ENCODE data around the gene KIF11.

The KIF11 gene

DNA sequence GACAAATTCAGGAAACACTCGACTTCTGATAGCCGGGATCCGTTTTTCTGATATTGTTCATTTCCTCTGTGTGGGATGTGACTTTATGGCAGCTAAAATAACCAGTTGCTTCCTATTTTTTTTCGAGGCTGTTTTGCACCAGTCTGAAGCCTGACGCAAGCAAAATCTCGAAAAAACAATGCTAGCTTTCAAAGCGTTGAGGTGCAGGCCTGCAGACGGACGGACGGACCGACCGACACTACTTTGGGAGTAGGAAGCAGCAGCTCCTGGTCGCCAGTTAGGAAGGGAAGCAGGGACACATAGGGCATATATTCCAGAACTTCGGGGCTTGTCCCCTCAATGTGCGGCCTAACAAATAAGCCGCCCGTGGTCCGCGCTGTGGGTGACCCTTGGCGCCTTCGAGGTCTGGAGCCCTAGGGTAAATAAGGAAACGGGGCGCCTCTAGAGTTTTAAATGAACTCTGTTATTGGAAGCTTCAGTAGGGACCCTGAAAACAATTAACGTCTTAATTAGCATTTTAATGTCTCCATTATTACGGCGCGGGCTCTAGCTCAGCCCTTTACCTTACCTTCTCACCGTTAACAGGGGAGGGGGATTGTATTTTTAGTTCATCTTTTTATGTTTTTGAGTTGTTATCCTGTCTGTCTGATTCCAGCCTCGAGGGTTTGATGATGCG, 98.1 kb downstream of the KIF11 start:
- peak overlapping the region; percentile 61 to 74 (median 67) for H3K4me3 ChIP-seq (ENCODE audit: low read depth in 1 of 5, low read length in 5 of 5)
- peaks cover 2 to 41% (median 34%) of the 10 kb centered on the region in 5 donors for H3K4me1 ChIP-seq (ENCODE audit: control insufficient read depth in 5 of 5, insufficient read depth in 5 of 5, low read length in 5 of 5)
- H3K9ac ChIP-seq (ENCODE audit: low read length in 5 of 5), result peak overlapping the region in 3 of 5 donors; percentile 43 to 66 (median 56)
- peaks cover 0 to 35% (median 15%) of the 10 kb centered on the region in 5 donors for H3K27me3 ChIP-seq (ENCODE audit: control insufficient read depth in 5 of 5, insufficient read depth in 4 of 5, low read length in 5 of 5)
- no peaks in the 10 kb centered on the region for H3K9me3 ChIP-seq (ENCODE audit: control insufficient read depth in 5 of 5, low read length in 5 of 5)
- peak overlapping the region; percentile 77 for H3K27ac ChIP-seq (ENCODE audit: low read depth, low read length)
- H3K36me3 ChIP-seq (ENCODE audit: control insufficient read depth in 5 of 5, insufficient read depth in 5 of 5, low read length in 5 of 5), result peaks cover 0 to 7% (median 0%) of the 10 kb centered on the region in 5 donors

DNA sequence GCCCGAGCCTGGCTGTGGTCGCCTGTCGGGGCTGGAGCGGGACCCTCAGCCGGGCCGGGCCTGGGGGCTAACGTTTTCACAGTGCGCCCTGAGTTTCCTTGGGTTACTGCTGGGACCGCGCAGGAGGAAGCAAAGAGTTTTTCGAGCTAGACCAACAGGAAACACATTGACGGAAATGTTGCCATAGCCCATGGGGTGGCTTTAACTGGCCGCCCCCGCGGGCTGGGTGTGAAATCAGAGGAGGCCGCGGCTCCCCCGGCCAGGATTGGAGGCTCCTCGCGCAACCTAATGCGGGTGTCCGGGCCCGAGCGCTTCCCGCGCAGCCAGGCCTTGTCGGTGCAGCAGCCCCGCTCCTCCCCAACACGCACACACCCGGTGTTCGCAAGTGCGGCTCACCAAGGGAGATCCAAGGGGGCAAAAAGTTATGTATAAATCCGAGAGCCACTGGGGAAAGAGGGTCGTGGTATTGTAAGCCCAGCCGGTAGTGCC, 98.7 kb downstream of the KIF11 start:
- Histone ChIP-seq H3K4me1 (ENCODE audit: control insufficient read depth in 5 of 5, insufficient read depth in 5 of 5, low read length in 5 of 5) (peaks cover 2 to 41% (median 34%) of the 10 kb centered on the region in 5 donors), H3K27me3 (ENCODE audit: control insufficient read depth in 5 of 5, insufficient read depth in 4 of 5, low read length in 5 of 5) (peaks cover 0 to 40% (median 18%) of the 10 kb centered on the region in 5 donors), H3K4me3 (ENCODE audit: low read depth in 1 of 5, low read length in 5 of 5) (peak overlapping the region; percentile 33 to 74 (median 62)), H3K9me3 (ENCODE audit: control insufficient read depth in 5 of 5, low read length in 5 of 5) (no peaks in the 10 kb centered on the region), H3K27ac (ENCODE audit: low read depth, low read length) (peak overlapping the region; percentile 77), H3K9ac (ENCODE audit: low read length in 5 of 5) (peak overlapping the region in 2 of 5 donors; percentile 43 to 74), H3K36me3 (ENCODE audit: control insufficient read depth in 5 of 5, insufficient read depth in 5 of 5, low read length in 5 of 5) (peaks cover 0 to 7% (median 0%) of the 10 kb centered on the region in 5 donors)

GRCh38 chr10:92692080-92692671, 99.2 kb downstream of the KIF11 start:
- Histone ChIP-seq H3K9ac (ENCODE audit: low read length in 5 of 5) (peak overlapping the region in 3 of 5 donors; percentile 20 to 74 (median 26)), H3K27ac (ENCODE audit: low read depth, low read length) (peak overlapping the region; percentile 77), H3K4me3 (ENCODE audit: low read depth in 1 of 5, low read length in 5 of 5) (peak overlapping the region; percentile 25 to 74 (median 61)), H3K27me3 (ENCODE audit: control insufficient read depth in 5 of 5, insufficient read depth in 4 of 5, low read length in 5 of 5) (peaks cover 0 to 41% (median 18%) of the 10 kb centered on the region in 5 donors), H3K9me3 (ENCODE audit: control insufficient read depth in 5 of 5, low read length in 5 of 5) (no peaks in the 10 kb centered on the region), H3K4me1 (ENCODE audit: control insufficient read depth in 5 of 5, insufficient read depth in 5 of 5, low read length in 5 of 5) (peaks cover 2 to 41% (median 34%) of the 10 kb centered on the region in 5 donors), H3K36me3 (ENCODE audit: control insufficient read depth in 5 of 5, insufficient read depth in 5 of 5, low read length in 5 of 5) (peaks cover 0 to 7% (median 0%) of the 10 kb centered on the region in 5 donors)

DNA sequence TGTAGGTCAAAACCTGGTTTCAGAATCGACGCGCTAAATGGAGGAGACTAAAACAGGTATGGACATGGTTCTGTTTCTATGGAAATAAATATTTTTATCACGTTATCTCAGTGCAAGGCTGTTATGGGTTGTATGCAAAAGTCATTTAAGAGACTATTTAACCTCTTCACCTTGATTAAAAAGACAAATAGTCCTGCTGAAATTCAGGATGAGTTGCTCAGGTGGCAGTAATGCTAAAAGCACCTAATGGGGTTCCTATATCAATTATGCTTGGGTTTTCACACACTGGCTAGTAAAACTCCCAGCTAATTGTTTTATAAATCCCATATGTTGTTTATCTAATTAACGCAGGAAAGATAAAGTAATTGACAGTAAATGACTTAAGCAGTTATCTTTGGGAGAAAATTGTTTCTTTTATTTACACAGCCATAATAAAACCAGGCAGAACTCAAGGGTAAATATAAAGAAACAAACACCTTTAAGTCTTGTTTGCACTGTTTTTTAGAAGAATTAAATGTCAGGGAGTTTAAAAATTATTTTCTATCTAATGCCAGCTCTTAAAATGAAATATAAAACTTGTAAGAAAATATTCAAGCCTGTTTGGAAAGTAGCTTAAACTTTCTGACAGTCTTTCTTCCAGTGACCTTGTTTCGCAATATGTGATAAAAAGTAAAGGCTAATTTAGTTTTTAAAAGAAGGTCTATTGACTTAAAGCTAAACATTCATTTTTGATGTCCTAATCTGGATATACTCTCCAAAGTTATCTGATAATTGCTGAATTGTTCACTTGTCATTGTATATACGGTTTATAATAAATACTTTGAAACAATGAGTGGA, 100.0 kb downstream of the KIF11 start:
- H3K9ac ChIP-seq (ENCODE audit: low read length in 5 of 5), result peak overlapping the region in 1 of 5 donors; percentile 20
- H3K9me3 ChIP-seq (ENCODE audit: control insufficient read depth in 5 of 5, low read length in 5 of 5), result no peaks in the 10 kb centered on the region
- H3K4me1 ChIP-seq (ENCODE audit: control insufficient read depth in 5 of 5, insufficient read depth in 5 of 5, low read length in 5 of 5), result peaks cover 2 to 41% (median 34%) of the 10 kb centered on the region in 5 donors
- H3K27ac ChIP-seq (ENCODE audit: low read depth, low read length), result no peak overlapping the region
- H3K36me3 ChIP-seq (ENCODE audit: control insufficient read depth in 5 of 5, insufficient read depth in 5 of 5, low read length in 5 of 5), result peaks cover 0 to 7% (median 0%) of the 10 kb centered on the region in 5 donors
- H3K27me3 ChIP-seq (ENCODE audit: control insufficient read depth in 5 of 5, insufficient read depth in 4 of 5, low read length in 5 of 5), result peaks cover 0 to 41% (median 18%) of the 10 kb centered on the region in 5 donors
- H3K4me3 ChIP-seq (ENCODE audit: low read depth in 1 of 5, low read length in 5 of 5), result peak overlapping the region in 3 of 5 donors; percentile 61 to 74 (median 73)

DNA sequence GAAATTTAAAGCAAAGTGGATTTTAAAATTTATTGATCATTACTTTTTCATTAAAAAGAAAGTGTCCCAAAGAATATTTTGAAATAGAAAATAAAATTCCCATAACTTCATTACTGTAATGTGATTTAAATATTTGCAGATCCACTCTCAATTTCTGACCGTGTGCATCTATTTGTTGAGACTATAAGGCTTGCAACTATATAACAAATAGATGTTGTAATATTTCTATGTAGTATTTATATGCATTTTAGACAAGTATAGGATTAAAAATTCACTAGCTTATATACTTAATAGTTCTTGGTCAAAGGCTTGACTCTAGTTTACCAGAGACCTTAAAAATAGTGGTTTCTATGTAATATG, 100.6 kb downstream of the KIF11 start:
- no peaks in the 10 kb centered on the region for H3K9me3 ChIP-seq (ENCODE audit: control insufficient read depth in 5 of 5, low read length in 5 of 5)
- peaks cover 0 to 40% (median 18%) of the 10 kb centered on the region in 5 donors for H3K27me3 ChIP-seq (ENCODE audit: control insufficient read depth in 5 of 5, insufficient read depth in 4 of 5, low read length in 5 of 5)

DNA sequence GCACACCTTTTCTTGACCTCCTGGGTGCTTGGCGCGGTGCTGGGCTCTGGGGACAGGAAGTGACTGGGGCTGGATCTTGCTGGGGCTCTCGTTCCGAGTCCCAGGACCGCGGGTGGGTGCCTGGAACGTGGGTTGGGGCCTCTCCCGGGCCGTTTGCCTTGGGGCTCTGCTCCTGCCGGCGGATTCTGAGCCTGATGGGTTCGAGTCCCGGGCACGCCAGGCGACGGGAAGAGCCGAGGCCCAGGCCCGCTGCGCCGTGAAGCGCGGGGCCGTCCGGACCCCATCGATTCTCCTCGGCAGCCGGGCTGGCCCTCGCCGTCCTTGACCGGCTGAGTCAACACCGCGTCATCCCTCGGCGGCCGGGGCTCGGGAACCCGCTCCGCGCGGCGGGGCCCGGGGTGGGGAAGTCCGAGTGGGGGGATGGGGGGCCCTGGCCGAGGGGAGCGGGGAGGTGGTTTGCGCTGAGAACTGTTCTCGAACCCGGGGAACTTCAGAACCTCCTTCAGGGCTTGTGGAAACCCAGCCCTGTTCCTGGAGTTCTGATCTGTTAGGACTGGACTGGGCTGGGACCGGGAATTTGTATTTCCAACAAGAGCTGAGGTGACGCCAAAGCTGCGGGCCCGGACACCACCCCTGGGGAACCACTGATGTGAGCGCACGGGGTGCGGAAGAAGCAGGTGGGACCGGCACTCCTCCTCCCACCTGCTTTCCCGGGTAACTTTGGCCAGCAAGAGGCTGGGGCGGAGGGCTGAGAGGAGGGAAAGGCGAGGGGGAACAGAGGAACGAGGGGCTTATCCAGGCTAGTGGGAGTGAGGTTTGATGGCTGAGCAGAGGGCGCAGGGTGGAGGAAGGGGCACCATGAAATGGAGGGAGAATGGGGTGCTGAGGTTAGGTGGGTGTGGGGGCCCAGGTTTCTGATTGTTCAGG, 103.0 kb downstream of the KIF11 start:
- Histone ChIP-seq H3K36me3 (ENCODE audit: control insufficient read depth in 5 of 5, insufficient read depth in 5 of 5, low read length in 5 of 5) (peaks cover 0 to 7% (median 0%) of the 10 kb centered on the region in 5 donors), H3K27me3 (ENCODE audit: control insufficient read depth in 5 of 5, insufficient read depth in 4 of 5, low read length in 5 of 5) (peaks cover 5 to 35% (median 21%) of the 10 kb centered on the region in 5 donors), H3K9me3 (ENCODE audit: control insufficient read depth in 5 of 5, low read length in 5 of 5) (no peaks in the 10 kb centered on the region), H3K27ac (ENCODE audit: low read depth, low read length) (no peak overlapping the region), H3K4me1 (ENCODE audit: control insufficient read depth in 5 of 5, insufficient read depth in 5 of 5, low read length in 5 of 5) (peaks cover 2 to 35% (median 27%) of the 10 kb centered on the region in 5 donors), H3K9ac (ENCODE audit: low read length in 5 of 5) (no peak overlapping the region), H3K4me3 (ENCODE audit: low read depth in 1 of 5, low read length in 5 of 5) (no peak overlapping the region)

More for the DNA sequence above, 100.6 kb downstream of the KIF11 start:
- Histone ChIP-seq H3K27ac (ENCODE audit: low read depth, low read length) (no peak overlapping the region), H3K36me3 (ENCODE audit: control insufficient read depth in 5 of 5, insufficient read depth in 5 of 5, low read length in 5 of 5) (peaks cover 0 to 7% (median 0%) of the 10 kb centered on the region in 5 donors), H3K9ac (ENCODE audit: low read length in 5 of 5) (no peak overlapping the region), H3K4me3 (ENCODE audit: low read depth in 1 of 5, low read length in 5 of 5) (no peak overlapping the region), H3K4me1 (ENCODE audit: control insufficient read depth in 5 of 5, insufficient read depth in 5 of 5, low read length in 5 of 5) (peaks cover 2 to 37% (median 31%) of the 10 kb centered on the region in 5 donors)

- Histone ChIP-seq H3K9me3 (ENCODE audit: control insufficient read depth in 5 of 5, low read length in 5 of 5) (no peaks in the 10 kb centered on the region), H3K27me3 (ENCODE audit: control insufficient read depth in 5 of 5, insufficient read depth in 4 of 5, low read length in 5 of 5) (peaks cover 5 to 29% (median 13%) of the 10 kb centered on the region in 5 donors), H3K4me1 (ENCODE audit: control insufficient read depth in 5 of 5, insufficient read depth in 5 of 5, low read length in 5 of 5) (peaks cover 2 to 30% (median 26%) of the 10 kb centered on the region in 5 donors), H3K27ac (ENCODE audit: low read depth, low read length) (no peak overlapping the region), H3K4me3 (ENCODE audit: low read depth in 1 of 5, low read length in 5 of 5) (no peak overlapping the region), H3K9ac (ENCODE audit: low read length in 5 of 5) (no peak overlapping the region), H3K36me3 (ENCODE audit: control insufficient read depth in 5 of 5, insufficient read depth in 5 of 5, low read length in 5 of 5) (peaks cover 0 to 7% (median 0%) of the 10 kb centered on the region in 5 donors)
Observed at GRCh38 chr10:92696606-92697383, 103.9 kb downstream of the KIF11 start.

DNA sequence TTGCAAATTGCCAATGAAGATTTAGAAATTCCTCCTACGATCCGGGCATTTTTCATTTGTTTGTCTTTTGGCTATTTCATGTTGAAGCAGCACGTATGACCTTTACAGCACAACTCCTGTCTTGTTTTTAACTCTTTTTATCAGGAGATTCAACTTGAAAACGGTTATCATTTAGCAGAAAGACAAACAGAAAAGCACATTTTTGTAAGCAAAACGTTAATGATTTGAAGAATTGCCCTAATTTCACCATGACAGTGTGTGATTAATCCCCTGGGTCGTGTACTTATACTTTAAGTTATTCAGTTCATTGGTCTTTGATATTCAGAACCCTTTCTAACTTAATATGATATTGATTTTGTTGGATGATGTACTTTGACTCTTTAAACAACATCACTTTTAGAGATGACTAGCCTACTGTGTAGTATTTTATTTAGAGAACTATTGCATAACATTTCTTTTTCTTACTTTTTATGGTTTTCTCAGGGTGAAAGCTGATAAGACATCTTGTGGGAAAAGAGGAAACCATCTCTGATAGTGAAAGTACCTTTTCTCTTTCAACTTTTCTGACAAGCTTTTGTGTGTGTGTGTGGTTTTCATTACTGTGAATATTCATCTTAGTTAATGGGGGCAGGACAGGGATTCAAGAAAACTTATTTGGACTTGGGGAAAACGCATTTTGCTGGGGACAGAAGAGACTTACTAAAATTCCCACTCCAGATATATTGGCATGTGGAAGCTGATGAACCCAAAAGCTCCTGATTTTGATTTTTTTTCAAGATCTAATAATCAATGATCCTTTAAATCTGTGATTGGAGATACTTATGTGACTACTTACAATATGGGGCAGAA, 105.0 kb downstream of the KIF11 start:
- H3K27me3 ChIP-seq (ENCODE audit: control insufficient read depth in 5 of 5, insufficient read depth in 4 of 5, low read length in 5 of 5), result peaks cover 5 to 18% (median 10%) of the 10 kb centered on the region in 5 donors

More for the DNA sequence above, 105.0 kb downstream of the KIF11 start:
- no peaks in the 10 kb centered on the region for H3K9me3 ChIP-seq (ENCODE audit: control insufficient read depth in 5 of 5, low read length in 5 of 5)
- peaks cover 0 to 7% (median 0%) of the 10 kb centered on the region in 5 donors for H3K36me3 ChIP-seq (ENCODE audit: control insufficient read depth in 5 of 5, insufficient read depth in 5 of 5, low read length in 5 of 5)
- no peak overlapping the region for H3K4me3 ChIP-seq (ENCODE audit: low read depth in 1 of 5, low read length in 5 of 5)
- H3K27ac ChIP-seq (ENCODE audit: low read depth, low read length), result no peak overlapping the region
- H3K9ac ChIP-seq (ENCODE audit: low read length in 5 of 5), result no peak overlapping the region
- H3K4me1 ChIP-seq (ENCODE audit: control insufficient read depth in 5 of 5, insufficient read depth in 5 of 5, low read length in 5 of 5), result peaks cover 0 to 19% (median 15%) of the 10 kb centered on the region in 5 donors

All from subcutaneous abdominal adipose tissue (tissue), 5 donors.